ENCODE data around the gene HADHA. TPM values are rescaled to one million over a fixed set of nuclear protein-coding genes. Genes with fewer than 3 reads are reported as not detected.

The HADHA gene
- total and polyA plus RNA-seq, 9 donors: 178 to 225 (median 206) TPM

DNA sequence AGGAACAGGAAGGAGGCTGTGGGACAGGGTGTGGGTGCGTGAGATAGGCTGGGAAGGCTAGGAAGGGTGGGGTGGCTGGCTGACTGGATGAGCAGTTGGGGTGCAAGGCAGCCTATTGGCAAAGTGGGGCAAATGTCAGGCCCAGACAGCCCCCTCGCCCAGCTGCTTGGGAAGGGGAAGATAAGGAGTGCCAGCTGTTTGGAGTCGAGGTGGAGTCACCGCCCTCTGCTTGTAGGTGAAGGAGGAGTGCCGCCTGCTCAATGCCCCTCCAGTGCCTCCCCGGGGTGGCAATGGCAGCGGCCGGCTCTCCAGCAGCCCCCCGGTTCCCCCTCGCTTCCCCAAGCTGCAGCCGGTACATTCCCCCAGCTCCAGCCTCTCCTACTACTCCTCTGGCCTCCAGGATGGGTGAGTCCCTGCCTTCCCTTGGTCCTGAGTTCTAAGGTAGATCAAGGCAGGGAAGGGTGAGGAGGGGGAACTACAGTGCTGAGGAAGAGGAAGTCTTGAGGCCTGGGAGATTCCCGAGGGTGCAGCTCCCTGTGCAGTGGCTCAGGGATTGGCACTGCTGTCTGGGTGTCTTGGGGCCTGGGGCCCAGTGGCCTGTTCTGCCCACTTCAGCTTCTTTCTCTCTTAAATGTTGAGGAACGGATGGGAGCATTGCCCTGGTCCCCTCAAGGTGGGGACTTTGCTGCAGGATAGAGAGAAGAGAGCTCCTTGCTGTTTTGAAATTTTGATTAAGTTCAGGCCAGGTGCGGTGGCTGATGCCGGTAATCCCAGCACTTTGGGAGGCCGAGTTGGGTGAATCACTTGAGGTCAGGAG lies 58.3 kb downstream of the HADHA start:
- Histone ChIP-seq H3K9me3 (replicated peaks; ENCODE audit: control insufficient read depth, low read depth, low read length) (no peaks in the 10 kb centered on the region), H3K4me1 (ENCODE audit: control insufficient read depth, insufficient read depth, low read length) (peaks cover 13% of the 10 kb centered on the region), H3K27me3 (ENCODE audit: control insufficient read depth, insufficient read depth, low read length) (no peaks in the 10 kb centered on the region), H3K4me3 (ENCODE audit: low read length) (no peak overlapping the region), H3K27ac (ENCODE audit: low read length) (no peak overlapping the region), H3K36me3 (ENCODE audit: control insufficient read depth, insufficient read depth, low read length) (peaks cover 26% of the 10 kb centered on the region)
- WGBS (ENCODE audit: insufficient coverage): 81% methylated on average over 9 of the region's 16 CpGs
- DNase-seq: no peak

DNA sequence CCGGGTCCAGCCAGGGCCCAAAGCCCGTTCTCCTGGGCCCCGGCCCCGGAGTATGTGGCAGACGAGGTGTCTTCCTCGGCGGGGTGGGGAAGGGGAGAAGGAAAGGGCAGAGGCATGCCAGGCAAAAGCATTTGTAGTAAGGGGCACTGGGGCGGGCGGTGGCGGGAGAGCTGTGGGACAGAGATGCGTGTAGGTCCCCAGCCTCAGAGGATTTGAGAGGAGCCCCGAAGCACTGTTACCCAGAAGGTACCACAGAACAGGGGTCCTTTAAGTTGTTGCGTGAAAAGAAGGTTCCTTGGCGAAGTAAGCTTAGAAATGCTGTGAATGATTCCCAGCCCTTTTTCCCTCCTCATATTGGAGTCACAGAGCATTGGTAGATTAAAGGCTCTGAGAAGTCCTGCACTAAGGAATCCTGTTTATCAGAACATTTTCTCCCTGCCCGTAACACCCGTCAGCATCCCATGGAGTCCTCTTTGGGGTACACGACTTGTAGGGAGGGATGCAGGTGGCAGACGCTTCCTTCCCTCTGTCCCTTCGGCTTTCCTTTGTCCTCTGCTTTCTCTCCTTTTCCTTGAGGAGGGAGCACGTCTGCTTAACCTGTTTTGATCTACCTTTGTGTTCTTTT lies 59.0 kb downstream of the HADHA start:
- H3K36me3 ChIP-seq (ENCODE audit: control insufficient read depth, insufficient read depth, low read length): peaks cover 18% of the 10 kb centered on the region
- 22% methylated on average over 11 of the region's 20 CpGs for WGBS (ENCODE audit: insufficient coverage)
- DNase-seq: no peak
- peak overlapping the region; percentile 20 for H3K27ac ChIP-seq (ENCODE audit: low read length)
- no peaks in the 10 kb centered on the region for H3K9me3 ChIP-seq (replicated peaks; ENCODE audit: control insufficient read depth, low read depth, low read length)
- no peaks in the 10 kb centered on the region for H3K27me3 ChIP-seq (ENCODE audit: control insufficient read depth, insufficient read depth, low read length)
- peak overlapping the region; percentile 62 for H3K4me3 ChIP-seq (ENCODE audit: low read length)
- peaks cover 13% of the 10 kb centered on the region for H3K4me1 ChIP-seq (ENCODE audit: control insufficient read depth, insufficient read depth, low read length)

GRCh38 chr2:26184555-26185303 lies 59.7 kb downstream of the HADHA start:
- Histone ChIP-seq H3K27me3 (ENCODE audit: control insufficient read depth, insufficient read depth, low read length) (no peaks in the 10 kb centered on the region), H3K4me1 (ENCODE audit: control insufficient read depth, insufficient read depth, low read length) (peaks cover 13% of the 10 kb centered on the region), H3K27ac (ENCODE audit: low read length) (no peak overlapping the region), H3K4me3 (ENCODE audit: low read length) (peak overlapping the region; percentile 62), H3K9me3 (replicated peaks; ENCODE audit: control insufficient read depth, low read depth, low read length) (no peaks in the 10 kb centered on the region), H3K36me3 (ENCODE audit: control insufficient read depth, insufficient read depth, low read length) (peaks cover 12% of the 10 kb centered on the region)
- WGBS (ENCODE audit: insufficient coverage): 2% methylated on average over 111 of the region's 114 CpGs
- peak; percentile 95 for DNase-seq

GRCh38 chr2:26184121-26184520 lies 60.3 kb downstream of the HADHA start:
- H3K27ac ChIP-seq (ENCODE audit: low read length): no peak overlapping the region
- DNase-seq: no peak
- H3K36me3 ChIP-seq (ENCODE audit: control insufficient read depth, insufficient read depth, low read length): peaks cover 7% of the 10 kb centered on the region
- H3K9me3 ChIP-seq (replicated peaks; ENCODE audit: control insufficient read depth, low read depth, low read length): no peaks in the 10 kb centered on the region
- 53% methylated on average over 33 of the region's 34 CpGs for WGBS (ENCODE audit: insufficient coverage)
- peaks cover 5% of the 10 kb centered on the region for H3K27me3 ChIP-seq (ENCODE audit: control insufficient read depth, insufficient read depth, low read length)
- H3K4me3 ChIP-seq (ENCODE audit: low read length): peak overlapping the region; percentile 50
- H3K4me1 ChIP-seq (ENCODE audit: control insufficient read depth, insufficient read depth, low read length): peaks cover 18% of the 10 kb centered on the region

DNA sequence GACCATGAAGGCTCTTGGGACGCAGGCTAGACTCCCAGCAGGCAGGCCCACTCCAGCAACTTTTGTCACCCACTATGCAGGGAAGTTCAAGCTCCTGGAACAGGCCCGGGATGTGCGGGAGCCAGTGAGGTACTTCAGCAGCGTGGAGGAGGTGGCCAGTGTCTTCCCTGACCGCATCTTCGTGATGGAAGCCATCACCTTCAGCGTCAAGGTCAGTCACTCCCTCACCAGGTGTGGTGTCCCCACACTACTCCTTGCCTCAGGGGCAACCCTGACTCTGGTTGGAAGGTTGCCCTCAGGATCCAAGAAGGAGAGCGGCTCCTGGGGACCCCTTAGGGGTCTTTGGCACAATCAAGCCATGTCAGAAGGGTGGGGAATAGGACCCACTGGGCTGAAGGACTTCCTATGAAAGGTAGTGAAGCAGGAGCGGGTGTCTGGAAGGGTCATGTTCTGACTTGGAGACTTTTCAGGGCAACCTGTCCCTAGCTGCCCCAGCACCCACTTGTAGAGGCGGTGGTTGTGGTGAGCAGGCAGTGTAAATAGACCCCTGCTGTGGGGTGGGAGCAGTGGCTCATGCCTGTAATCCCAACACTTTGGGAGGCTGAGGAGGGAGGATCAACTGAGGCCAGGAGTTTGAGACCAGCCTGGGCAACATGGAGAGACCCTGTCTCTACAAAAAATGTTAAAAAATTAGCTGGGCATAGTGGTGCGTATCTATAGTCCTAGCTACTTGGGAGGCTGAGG lies 61.4 kb downstream of the HADHA start:
- WGBS (ENCODE audit: insufficient coverage): 90% methylated on average over 9 of the region's 11 CpGs
- Histone ChIP-seq H3K9me3 (replicated peaks; ENCODE audit: control insufficient read depth, low read depth, low read length) (no peaks in the 10 kb centered on the region), H3K27me3 (ENCODE audit: control insufficient read depth, insufficient read depth, low read length) (peaks cover 7% of the 10 kb centered on the region), H3K36me3 (ENCODE audit: control insufficient read depth, insufficient read depth, low read length) (peaks cover 6% of the 10 kb centered on the region), H3K4me3 (ENCODE audit: low read length) (no peak overlapping the region), H3K27ac (ENCODE audit: low read length) (no peak overlapping the region), H3K4me1 (ENCODE audit: control insufficient read depth, insufficient read depth, low read length) (peaks cover 20% of the 10 kb centered on the region)
- DNase-seq: no peak

DNA sequence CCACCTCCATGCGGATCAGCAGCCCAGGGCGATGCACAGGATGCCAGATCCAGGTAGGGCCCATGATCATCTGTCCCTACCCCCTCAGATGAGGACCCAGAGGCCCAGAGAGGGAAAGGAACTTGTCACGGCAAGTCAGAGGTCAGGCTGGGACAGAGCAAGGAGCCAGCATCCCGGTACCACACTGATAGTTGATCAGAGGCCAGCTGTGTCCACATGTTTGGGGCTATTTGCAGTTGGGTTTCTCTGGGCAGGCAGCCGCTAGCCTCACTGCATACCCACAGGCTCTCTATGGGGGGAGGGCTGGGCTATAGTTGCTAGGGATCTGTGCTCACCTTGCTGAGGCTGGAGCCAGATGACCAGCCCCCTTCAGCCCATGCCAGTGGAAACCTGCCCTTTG lies 62.0 kb downstream of the HADHA start:
- H3K36me3 ChIP-seq (ENCODE audit: control insufficient read depth, insufficient read depth, low read length): no peaks in the 10 kb centered on the region
- no peak overlapping the region for H3K27ac ChIP-seq (ENCODE audit: low read length)
- H3K4me3 ChIP-seq (ENCODE audit: low read length): no peak overlapping the region
- H3K27me3 ChIP-seq (ENCODE audit: control insufficient read depth, insufficient read depth, low read length): peaks cover 7% of the 10 kb centered on the region
- DNase-seq: no peak
- peaks cover 20% of the 10 kb centered on the region for H3K4me1 ChIP-seq (ENCODE audit: control insufficient read depth, insufficient read depth, low read length)
- 93% methylated on average over 4 of the region's 5 CpGs for WGBS (ENCODE audit: insufficient coverage)
- H3K9me3 ChIP-seq (replicated peaks; ENCODE audit: control insufficient read depth, low read depth, low read length): no peaks in the 10 kb centered on the region

- Histone ChIP-seq H3K9me3 (replicated peaks; ENCODE audit: control insufficient read depth, low read depth, low read length) (no peaks in the 10 kb centered on the region), H3K4me1 (ENCODE audit: control insufficient read depth, insufficient read depth, low read length) (peaks cover 16% of the 10 kb centered on the region), H3K4me3 (ENCODE audit: low read length) (peak overlapping the region; percentile 48), H3K27me3 (ENCODE audit: control insufficient read depth, insufficient read depth, low read length) (peaks cover 10% of the 10 kb centered on the region), H3K36me3 (ENCODE audit: control insufficient read depth, insufficient read depth, low read length) (no peaks in the 10 kb centered on the region), H3K27ac (ENCODE audit: low read length) (peak overlapping the region; percentile 13)
- DNase-seq: no peak
- 6% methylated on average over 2 of the region's 12 CpGs for WGBS (ENCODE audit: insufficient coverage)
Observed at GRCh38 chr2:26179446-26179913, 65.0 kb downstream of the HADHA start.

DNA sequence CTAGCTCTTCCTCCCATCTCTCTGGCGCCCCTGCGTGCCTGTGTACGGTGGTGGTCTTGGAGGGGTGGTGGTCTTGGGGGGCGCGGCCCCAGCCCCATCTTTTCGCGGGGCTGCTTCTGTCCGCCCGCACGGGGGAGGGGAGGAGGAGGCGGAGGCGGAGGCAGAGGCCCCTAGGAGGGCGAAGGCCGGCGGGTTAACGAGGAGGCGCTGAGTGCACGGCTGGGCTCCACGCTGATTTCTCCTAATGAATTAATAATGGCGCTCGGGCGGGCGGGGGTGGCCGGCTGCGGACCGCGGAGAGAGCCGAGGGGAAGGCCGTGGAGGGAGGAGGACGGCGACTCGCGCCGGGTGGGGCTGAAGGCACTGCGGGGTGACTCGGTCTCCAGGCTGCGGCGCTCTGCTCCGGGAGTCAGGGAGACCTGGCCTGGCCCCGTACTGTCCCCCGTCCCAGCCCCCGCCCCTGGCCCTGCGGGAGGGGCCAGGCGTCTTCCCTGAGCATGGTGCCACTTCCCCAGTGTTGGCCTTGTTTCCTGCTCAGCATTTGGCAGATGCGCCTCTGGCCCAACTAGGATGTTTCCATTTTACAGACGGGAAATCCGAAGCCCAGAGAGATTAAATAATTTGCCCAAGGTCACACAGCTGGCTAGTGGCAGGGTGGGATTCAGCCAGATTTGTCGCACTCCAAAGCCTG lies 65.5 kb downstream of the HADHA start:
- no peak overlapping the region for H3K27ac ChIP-seq (ENCODE audit: low read length)
- H3K36me3 ChIP-seq (ENCODE audit: control insufficient read depth, insufficient read depth, low read length): no peaks in the 10 kb centered on the region
- peaks cover 16% of the 10 kb centered on the region for H3K27me3 ChIP-seq (ENCODE audit: control insufficient read depth, insufficient read depth, low read length)
- no peaks in the 10 kb centered on the region for H3K9me3 ChIP-seq (replicated peaks; ENCODE audit: control insufficient read depth, low read depth, low read length)
- WGBS (ENCODE audit: insufficient coverage): 3% methylated on average over 42 of the region's 48 CpGs
- H3K4me1 ChIP-seq (ENCODE audit: control insufficient read depth, insufficient read depth, low read length): peaks cover 18% of the 10 kb centered on the region
- DNase-seq: peak; percentile 53
- peak overlapping the region; percentile 48 for H3K4me3 ChIP-seq (ENCODE audit: low read length)

- no peaks in the 10 kb centered on the region for H3K9me3 ChIP-seq (replicated peaks; ENCODE audit: control insufficient read depth, low read depth, low read length)
- H3K27ac ChIP-seq (ENCODE audit: low read length): no peak overlapping the region
- H3K27me3 ChIP-seq (ENCODE audit: control insufficient read depth, insufficient read depth, low read length): peaks cover 22% of the 10 kb centered on the region
- no peak for DNase-seq
- H3K4me3 ChIP-seq (ENCODE audit: low read length): peak overlapping the region; percentile 48
- H3K36me3 ChIP-seq (ENCODE audit: control insufficient read depth, insufficient read depth, low read length): no peaks in the 10 kb centered on the region
- peaks cover 24% of the 10 kb centered on the region for H3K4me1 ChIP-seq (ENCODE audit: control insufficient read depth, insufficient read depth, low read length)
- WGBS (ENCODE audit: insufficient coverage): no CpG with 5 or more reads among the region's 3 CpGs
Observed at GRCh38 chr2:26178246-26178645, 66.2 kb downstream of the HADHA start.

All from muscle of leg (tissue), 11 donors.